HUES6 (cell line): Measurements from ENCODE around the gene AGXT2.

Experiments
- H3K27ac ChIP-seq: 2 replicates; pipeline ENCODE4 v1.7.0; 2013; ENCODE audit warnings: low read depth, mild to moderate bottlenecking, low read length, inconsistent platforms
- H3K27me3 ChIP-seq: 2 replicates; pipeline ENCODE4 v1.6.1; 2013; ENCODE audit warnings: low read length; ENCODE audit not compliant: control insufficient read depth, insufficient read depth
- H3K36me3 ChIP-seq: 2 replicates; pipeline ENCODE4 v1.6.1; 2013; ENCODE audit warnings: low read length; ENCODE audit not compliant: control insufficient read depth, insufficient read depth
- H3K4me1 ChIP-seq: 2 replicates; pipeline ENCODE4 v1.6.1; 2013; ENCODE audit warnings: low read length; ENCODE audit not compliant: control insufficient read depth, insufficient read depth
- H3K4me3 ChIP-seq: 2 replicates; pipeline ENCODE4 v1.5.1; 2013; ENCODE audit warnings: low read depth, low read length
- H3K9ac ChIP-seq: one replicate; pipeline ENCODE4 v1.6.1; 2013; ENCODE audit warnings: mild to moderate bottlenecking, low read length
- H3K9me3 ChIP-seq: 2 replicates; pipeline ENCODE4 v1.6.1; 2013; ENCODE audit warnings: low read depth, low read length; ENCODE audit not compliant: control insufficient read depth, insufficient read depth

The AGXT2 gene, protein sequence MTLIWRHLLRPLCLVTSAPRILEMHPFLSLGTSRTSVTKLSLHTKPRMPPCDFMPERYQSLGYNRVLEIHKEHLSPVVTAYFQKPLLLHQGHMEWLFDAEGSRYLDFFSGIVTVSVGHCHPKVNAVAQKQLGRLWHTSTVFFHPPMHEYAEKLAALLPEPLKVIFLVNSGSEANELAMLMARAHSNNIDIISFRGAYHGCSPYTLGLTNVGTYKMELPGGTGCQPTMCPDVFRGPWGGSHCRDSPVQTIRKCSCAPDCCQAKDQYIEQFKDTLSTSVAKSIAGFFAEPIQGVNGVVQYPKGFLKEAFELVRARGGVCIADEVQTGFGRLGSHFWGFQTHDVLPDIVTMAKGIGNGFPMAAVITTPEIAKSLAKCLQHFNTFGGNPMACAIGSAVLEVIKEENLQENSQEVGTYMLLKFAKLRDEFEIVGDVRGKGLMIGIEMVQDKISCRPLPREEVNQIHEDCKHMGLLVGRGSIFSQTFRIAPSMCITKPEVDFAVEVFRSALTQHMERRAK

DNA sequence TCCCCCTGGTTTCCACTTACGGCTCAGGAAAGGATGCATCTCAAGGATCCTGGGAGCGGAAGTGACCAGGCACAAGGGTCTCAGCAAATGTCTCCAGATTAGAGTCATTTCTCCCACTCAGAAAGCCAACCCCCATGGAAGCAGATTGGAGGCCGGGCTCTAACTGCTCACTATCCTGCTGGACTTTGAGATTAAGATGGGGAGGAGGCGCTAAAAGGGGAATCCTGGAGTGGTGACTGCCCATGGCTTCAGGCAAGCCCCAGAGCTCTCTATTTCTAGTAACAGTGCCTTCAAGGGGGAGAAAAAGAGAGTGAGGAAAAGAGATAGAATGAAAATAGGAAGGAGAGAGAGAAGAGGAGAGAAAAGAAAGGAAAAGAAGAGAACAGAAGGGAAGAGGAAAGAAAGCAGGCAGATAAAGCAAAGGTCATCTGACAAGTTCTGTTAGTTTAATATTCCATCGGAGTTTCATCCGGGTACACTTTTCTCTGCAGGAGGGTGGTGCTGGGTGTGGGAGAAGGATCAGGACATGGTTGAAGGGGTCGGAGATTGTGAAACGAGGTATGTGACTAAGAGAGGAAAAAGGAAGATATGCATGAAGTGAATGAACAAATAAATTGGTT lies at the start of gene AGXT2:
TSS of gene AGXT2 (minus strand) at position 165 of the 620 bp plus-strand sequence. CDS start at position 108, 57 bp downstream.
- H3K27ac ChIP-seq = no peak within 1 kb of the TSS
- no peak within 1 kb of the TSS for H3K4me3 ChIP-seq
- no peaks in the 10 kb centered on the region for H3K36me3 ChIP-seq
- H3K27me3 ChIP-seq = no peaks in the 10 kb centered on the region
- H3K4me1 ChIP-seq = no peaks in the 10 kb centered on the region
- no peaks in the 10 kb centered on the region for H3K9me3 ChIP-seq
- H3K9ac ChIP-seq = no peak within 1 kb of the TSS

DNA sequence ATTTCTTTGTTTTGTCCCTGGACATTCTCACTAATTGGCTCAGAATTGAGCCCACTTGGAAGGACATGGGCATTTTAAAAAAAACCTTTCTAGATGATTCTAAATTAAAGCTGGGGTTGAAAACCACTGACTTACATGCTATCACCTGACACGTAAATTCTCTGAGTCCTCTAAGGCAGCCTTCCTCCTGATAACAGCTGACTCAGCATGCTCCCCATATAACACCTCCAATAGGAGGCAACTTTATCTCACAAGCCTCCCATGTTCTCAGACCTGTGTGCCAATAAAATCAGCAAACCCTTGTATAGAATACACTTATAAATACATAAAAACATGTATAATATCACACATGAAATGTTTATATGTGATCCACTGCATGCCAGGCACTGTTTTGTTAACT lies 49.2 kb upstream of the AGXT2 start:
- Histone ChIP-seq H3K9me3 (no peaks in the 10 kb centered on the region), H3K9ac (no peak overlapping the region), H3K27me3 (no peaks in the 10 kb centered on the region), H3K4me1 (peaks cover 4% of the 10 kb centered on the region; the same call in 1 of the 2 replicates), H3K4me3 (no peak overlapping the region), H3K27ac (no peak overlapping the region), H3K36me3 (no peaks in the 10 kb centered on the region)

DNA sequence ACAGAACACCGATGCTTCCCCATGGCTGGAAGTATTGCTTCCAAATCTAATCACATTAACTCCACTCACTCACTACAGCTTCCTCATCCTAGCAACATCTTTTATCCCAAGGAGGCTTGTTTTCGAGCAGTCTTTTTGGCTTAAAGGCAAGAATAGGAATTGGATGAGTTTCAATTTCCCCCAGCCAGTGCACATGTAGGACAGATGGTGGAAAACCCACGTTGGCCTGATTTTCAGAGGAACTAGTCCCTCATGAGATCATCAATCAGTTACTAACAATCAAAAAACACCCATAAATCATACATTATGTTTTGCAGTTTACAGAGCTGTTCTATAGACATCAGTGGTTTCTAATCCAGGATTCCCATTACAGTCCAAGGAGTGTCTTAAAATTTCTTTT lies 48.5 kb upstream of the AGXT2 start:
- Histone ChIP-seq H3K4me3 (no peak overlapping the region), H3K36me3 (no peaks in the 10 kb centered on the region), H3K27me3 (no peaks in the 10 kb centered on the region), H3K27ac (no peak overlapping the region), H3K4me1 (peaks cover 11% of the 10 kb centered on the region), H3K9me3 (no peaks in the 10 kb centered on the region), H3K9ac (no peak overlapping the region)

DNA sequence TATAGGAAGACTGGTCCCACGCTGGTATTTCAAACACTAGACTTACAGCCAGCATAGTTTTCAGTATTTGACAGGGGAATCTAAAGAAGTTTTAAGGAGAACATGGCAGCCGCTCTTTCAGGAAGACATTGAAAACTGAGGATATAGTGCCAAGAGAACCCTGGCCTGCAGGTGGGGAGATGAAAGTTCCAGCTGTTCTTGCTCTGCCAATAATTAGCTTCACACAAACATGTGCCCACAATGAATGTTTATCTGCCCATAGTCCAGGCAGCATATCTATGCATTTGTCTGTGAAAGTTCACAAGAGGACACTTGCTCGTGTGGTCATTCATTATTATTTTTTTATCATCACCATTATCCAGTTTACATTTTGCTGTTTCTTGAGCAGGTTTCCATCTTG lies 47.6 kb upstream of the AGXT2 start:
- Histone ChIP-seq H3K9me3 (no peaks in the 10 kb centered on the region), H3K9ac (no peak overlapping the region), H3K27ac (no peak overlapping the region), H3K27me3 (no peaks in the 10 kb centered on the region), H3K4me3 (no peak overlapping the region), H3K36me3 (no peaks in the 10 kb centered on the region), H3K4me1 (peaks cover 11% of the 10 kb centered on the region)

DNA sequence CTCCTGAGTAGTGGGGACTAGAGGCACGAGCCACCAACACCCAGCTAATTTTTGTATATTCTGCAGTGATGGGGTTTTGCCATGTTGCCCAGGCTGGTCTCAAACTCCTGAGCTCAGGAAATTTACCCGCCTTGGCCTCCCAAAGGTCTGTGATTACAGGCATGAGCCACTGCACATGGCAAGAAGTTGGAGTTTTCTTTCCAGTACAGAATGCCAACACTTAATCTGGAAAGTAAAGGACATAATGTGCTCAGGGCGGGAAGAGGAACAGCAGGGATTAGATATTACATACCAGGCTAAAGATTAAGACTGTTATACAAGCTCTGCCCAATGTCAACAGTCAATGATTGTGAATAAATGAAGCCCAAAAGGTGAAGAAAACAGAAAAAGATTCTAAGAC lies 47.2 kb upstream of the AGXT2 start:
- Histone ChIP-seq H3K36me3 (no peaks in the 10 kb centered on the region), H3K4me3 (no peak overlapping the region), H3K4me1 (peaks cover 11% of the 10 kb centered on the region), H3K27ac (no peak overlapping the region), H3K9me3 (no peaks in the 10 kb centered on the region), H3K9ac (no peak overlapping the region), H3K27me3 (no peaks in the 10 kb centered on the region)

DNA sequence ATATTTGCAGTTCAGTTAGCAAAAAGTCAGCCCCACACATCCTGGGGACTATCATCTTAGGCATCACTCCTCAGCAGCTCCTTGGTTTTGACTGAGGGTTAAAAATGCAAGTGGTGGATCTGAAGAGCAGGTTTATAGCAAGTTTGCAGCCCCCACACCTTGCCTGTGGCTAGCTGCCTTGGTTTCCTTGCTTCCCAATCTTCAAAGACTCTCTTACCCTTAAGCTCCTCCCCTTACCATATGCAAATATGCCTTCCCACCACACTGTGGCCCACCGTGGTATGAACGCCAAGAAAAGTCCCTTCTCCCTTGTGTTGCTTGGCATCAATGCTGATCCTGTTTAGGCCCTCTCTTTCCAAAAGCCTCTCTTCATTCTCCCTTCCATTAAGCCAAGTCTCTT lies 45.0 kb upstream of the AGXT2 start:
- Histone ChIP-seq H3K9me3 (no peaks in the 10 kb centered on the region), H3K4me3 (no peak overlapping the region), H3K27ac (no peak overlapping the region), H3K4me1 (peaks cover 11% of the 10 kb centered on the region), H3K36me3 (no peaks in the 10 kb centered on the region), H3K27me3 (no peaks in the 10 kb centered on the region), H3K9ac (no peak overlapping the region)

DNA sequence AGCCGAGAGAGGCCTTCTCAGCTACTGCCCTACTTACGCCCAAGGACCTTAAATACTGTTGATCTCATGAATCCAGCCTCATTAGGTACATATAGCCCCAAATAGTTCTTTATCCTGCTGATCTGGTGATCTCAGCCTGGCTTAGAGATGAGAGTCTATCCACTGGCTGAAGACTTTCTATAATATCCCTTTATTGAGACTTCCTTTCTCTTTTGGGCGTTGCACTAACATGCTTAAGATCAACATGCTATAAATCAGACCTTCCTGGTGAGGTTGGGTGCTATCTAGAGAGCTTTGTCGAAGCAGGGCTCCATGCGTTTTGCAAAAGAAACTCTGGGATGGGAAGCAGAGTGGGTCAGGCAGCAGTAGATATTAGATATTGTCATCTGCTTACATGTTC lies 44.0 kb upstream of the AGXT2 start:
- Histone ChIP-seq H3K9ac (no peak overlapping the region), H3K4me1 (peaks cover 11% of the 10 kb centered on the region), H3K4me3 (no peak overlapping the region), H3K9me3 (no peaks in the 10 kb centered on the region), H3K36me3 (no peaks in the 10 kb centered on the region), H3K27me3 (no peaks in the 10 kb centered on the region), H3K27ac (no peak overlapping the region)

DNA sequence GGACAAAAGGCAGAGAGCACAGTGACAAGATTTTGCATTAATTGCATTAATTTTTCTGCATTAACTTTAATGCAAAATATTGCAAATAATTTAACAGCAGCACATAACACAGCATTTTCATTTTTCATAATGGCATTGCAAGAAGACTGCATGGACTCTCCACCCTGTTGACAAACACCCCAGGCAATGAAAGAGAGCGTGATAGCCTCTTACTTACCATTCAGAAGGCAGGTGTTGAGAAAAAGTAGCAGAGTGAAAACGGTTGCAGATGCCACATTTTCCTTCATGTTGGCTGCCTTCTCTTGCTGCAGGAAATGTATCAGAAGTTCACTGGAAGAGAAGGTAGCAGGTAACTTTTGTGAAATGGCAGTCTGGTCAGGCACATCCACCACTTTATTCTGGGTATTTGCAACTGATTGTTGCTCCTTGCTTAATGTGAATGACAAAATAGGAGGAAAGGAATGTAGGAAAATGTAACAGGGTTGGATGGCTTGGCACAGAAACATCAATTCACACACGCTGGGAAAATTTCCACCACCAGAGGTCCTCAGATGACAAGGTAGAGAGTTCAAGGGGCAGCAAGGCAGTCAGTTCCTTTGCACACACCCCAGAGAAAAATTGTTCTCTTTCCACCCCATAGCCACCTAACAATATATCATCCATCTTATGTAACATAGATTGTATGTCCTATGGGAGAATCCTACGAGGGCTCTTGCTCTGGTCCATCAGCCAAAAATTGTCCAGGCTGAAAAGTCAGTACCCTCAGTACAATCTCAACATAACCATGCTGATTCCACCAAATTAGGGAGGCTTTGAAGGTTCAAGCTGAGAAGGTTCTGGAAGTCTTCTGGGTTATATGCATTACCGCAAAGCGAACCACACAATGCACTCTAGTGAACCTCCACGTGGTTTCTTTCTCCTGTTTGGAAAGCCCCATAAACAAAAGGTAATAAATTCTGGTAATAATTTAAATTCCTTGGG lies 41.9 kb upstream of the AGXT2 start:
- Histone ChIP-seq H3K9ac (no peak overlapping the region), H3K27me3 (no peaks in the 10 kb centered on the region), H3K4me1 (peaks cover 11% of the 10 kb centered on the region), H3K36me3 (no peaks in the 10 kb centered on the region), H3K27ac (no peak overlapping the region), H3K4me3 (no peak overlapping the region), H3K9me3 (no peaks in the 10 kb centered on the region)

DNA sequence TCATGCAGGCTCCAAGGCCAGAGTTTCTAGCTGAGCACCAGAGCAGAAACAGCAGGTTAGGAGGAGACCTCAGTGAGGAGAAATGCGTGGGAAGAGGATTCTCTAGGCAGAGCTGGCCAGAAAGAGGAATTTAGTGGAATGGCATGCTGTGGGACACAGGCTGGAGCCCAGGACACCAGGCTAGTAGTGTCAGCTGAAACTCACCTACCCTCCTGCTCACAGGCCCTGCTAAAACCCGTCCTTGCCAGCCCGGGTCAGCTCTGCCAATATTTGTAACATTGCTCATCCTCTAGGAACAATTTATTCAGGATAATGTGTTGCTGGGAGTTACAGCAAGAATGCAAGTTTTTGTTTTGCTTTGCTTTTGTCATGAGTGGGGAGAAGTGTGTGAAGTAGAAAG lies 40.2 kb upstream of the AGXT2 start:
- no peaks in the 10 kb centered on the region for H3K9me3 ChIP-seq
- no peaks in the 10 kb centered on the region for H3K36me3 ChIP-seq
- H3K27ac ChIP-seq = no peak overlapping the region
- H3K4me1 ChIP-seq = peaks cover 11% of the 10 kb centered on the region
- H3K9ac ChIP-seq = no peak overlapping the region
- no peak overlapping the region for H3K4me3 ChIP-seq
- no peaks in the 10 kb centered on the region for H3K27me3 ChIP-seq

DNA sequence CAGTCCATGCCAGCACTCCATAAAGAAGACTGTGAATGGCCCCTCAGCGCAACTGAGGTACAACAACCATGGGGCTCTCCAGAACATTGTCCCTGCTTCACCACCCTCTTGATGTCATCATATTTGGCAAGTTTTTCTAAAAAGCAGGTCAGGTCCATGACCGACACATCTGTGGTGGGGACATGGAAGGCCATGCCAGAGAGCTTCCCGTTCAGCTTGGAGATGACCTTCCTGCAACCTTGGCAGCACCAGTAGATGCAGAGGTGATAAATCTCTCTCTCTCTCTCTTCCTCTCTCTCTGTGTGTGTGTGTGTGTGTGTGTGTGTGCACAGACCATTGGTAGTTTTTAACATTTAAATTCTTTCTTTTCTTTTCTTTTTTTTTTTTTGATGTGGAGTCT lies 35.4 kb upstream of the AGXT2 start:
- Histone ChIP-seq H3K27ac (no peak overlapping the region), H3K36me3 (no peaks in the 10 kb centered on the region), H3K4me3 (no peak overlapping the region), H3K27me3 (no peaks in the 10 kb centered on the region), H3K4me1 (no peaks in the 10 kb centered on the region), H3K9ac (no peak overlapping the region), H3K9me3 (no peaks in the 10 kb centered on the region)
